ENCODE results near the gene TSC2. TPM values are rescaled to one million over a fixed set of nuclear protein-coding genes. Genes with fewer than 3 reads are reported as not detected.

The TSC2 gene
- total and polyA plus RNA-seq, 2 of the 13 experiments (the other 11 are each of a cell fraction or from before 2014, with no cell fraction given), result 19.6 to 40.4 TPM

- TF ChIP-seq ZNF44 (CRISPR knock-in tag; IDR thresholded peaks at IDR 0.05) (no peak; the same call in 1 of the 2 replicates), ZNF558 (CRISPR knock-in tag; IDR thresholded peaks at IDR 0.05; ENCODE audit: borderline replicate concordance) (no peak), TEF (CRISPR knock-in tag; IDR thresholded peaks at IDR 0.05) (no peak), ZBTB34 (CRISPR knock-in tag; IDR thresholded peaks at IDR 0.05) (no peak), TBX3 (IDR thresholded peaks at IDR 0.05; ENCODE audit: borderline replicate concordance) (no peak), ZFAT (CRISPR knock-in tag; conservative IDR thresholded peaks at IDR 0.05) (no peak), PATZ1 (CRISPR knock-in tag; IDR thresholded peaks at IDR 0.05) (peak; percentile 68), CENPX (CRISPR knock-in tag; IDR thresholded peaks at IDR 0.05) (no peak), GLI4 (CRISPR knock-in tag; IDR thresholded peaks at IDR 0.05; ENCODE audit: borderline replicate concordance) (no peak), REL (CRISPR knock-in tag; conservative IDR thresholded peaks at IDR 0.05) (no peak), SETDB1 (CRISPR knock-in tag; IDR thresholded peaks at IDR 0.05; ENCODE audit: borderline replicate concordance) (no peak), EED (CRISPR knock-in tag; IDR thresholded peaks at IDR 0.05) (0 out of 2 replicates have a peak, but pooled peaks have one; percentile 0), ZFP36 (IDR thresholded peaks at IDR 0.05; ENCODE audit: borderline replicate concordance, low read depth, low read length, partially characterized antibody) (no peak), CREB1 (IDR thresholded peaks at IDR 0.05) (peak; percentile 81), CREB1 (CRISPR knock-in tag; IDR thresholded peaks at IDR 0.05) (no peak), FOXA3 (CRISPR knock-in tag; IDR thresholded peaks at IDR 0.05) (peak; percentile 59; the same call in 1 of the 2 replicates), SRSF4 (IDR thresholded peaks at IDR 0.05; ENCODE audit: low read depth, low read length, poor library complexity, severe bottlenecking) (no peak), ZNF547 (CRISPR knock-in tag; IDR thresholded peaks at IDR 0.05) (peak; percentile 90; the same call in 1 of the 2 replicates), ZNF562 (CRISPR knock-in tag; IDR thresholded peaks at IDR 0.05; ENCODE audit: borderline replicate concordance) (no peak), E2F2 (CRISPR knock-in tag; IDR thresholded peaks at IDR 0.05; ENCODE audit: borderline replicate concordance) (no peak), MAFF (IDR thresholded peaks at IDR 0.05; ENCODE audit: low read depth, low read length) (no peak), IKZF5 (CRISPR knock-in tag; IDR thresholded peaks at IDR 0.05) (peak; percentile 13; the same call in 1 of the 2 replicates)
Observed at GRCh38 chr16:2047330-2048115, at the start of gene TSC2, which contains the start of gene NTHL1 (continued).
